Endothelial cell of hepatic sinusoid (primary cell): ENCODE measurements around the gene SV2B.

Experiments used
- in situ Hi-C: cut with HindIII; loops from 2 replicates; pipeline ENCODE4 v1.10.0; 2017; ENCODE audit warnings: low sequenced_read_pairs

Gene SV2B

DNA sequence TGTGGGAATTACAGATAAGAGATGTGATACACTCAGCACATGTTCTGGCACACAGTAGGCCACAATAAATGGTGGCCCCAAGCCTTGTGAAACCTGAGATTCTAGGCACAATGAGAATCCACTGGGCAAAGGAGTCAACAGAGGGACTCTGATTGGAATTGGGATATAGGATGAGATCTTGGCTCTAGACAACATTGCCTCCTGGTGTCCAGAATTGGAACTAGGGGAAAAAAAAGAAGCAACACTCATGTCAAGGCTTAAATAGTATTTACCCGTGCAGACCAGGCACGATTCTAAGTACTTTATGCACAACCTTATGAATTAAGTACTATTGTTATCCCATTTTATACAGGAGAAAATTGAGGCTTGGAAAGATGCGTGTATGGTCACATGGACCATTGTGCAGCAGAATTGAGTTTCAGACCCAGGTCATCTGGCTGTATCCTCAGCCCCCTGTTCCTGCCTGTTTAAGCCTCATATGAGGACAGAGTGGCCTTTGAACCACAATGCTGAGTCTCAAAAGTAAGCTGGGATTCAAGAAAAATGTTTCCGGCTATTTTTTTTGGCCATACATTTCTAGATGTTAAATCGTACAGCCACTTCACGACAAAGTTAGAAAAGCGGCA, 124.8 kb downstream of the SV2B start:
- in situ Hi-C loops, result no loop called here

DNA sequence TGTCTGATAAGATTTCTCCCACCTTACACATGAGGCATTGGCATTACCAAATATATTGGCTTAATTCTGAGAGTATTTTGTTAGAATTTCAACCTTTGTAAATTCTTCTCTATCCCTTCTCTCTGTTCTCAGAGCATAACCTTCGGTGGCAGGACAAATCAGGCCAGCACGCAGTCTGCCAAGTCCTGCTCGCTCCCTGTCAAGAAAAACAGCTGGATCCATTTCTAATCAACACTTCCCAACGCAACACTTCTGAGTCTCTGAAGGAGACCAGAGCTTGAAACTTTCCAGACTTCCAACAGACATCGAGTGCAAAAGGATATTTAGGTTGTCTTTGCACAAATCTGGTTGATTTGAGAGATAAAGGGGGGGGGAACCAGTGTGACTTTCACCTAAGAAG, 125.7 kb downstream of the SV2B start:
- in situ Hi-C loops, result no loop called here

DNA sequence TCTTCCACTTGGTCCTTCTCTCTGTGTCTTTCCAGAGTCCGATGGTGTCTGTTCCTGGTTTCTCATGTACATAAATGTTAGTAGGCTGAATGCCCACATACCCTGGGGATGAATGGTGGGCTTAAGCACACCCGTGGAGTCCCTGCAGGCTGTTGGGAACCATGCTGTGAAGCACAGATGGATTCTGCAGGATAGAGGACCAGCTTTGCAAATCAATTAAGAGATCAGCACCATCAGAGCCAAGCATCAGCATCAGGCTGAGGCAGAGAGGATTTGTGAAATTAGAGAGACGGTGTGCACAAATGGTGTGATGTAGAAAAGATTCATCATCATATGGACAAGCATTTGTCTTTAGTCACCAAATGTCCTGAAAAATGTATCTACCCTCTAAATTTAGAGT, 127.1 kb downstream of the SV2B start:
- in situ Hi-C loops, result no loop called here

DNA sequence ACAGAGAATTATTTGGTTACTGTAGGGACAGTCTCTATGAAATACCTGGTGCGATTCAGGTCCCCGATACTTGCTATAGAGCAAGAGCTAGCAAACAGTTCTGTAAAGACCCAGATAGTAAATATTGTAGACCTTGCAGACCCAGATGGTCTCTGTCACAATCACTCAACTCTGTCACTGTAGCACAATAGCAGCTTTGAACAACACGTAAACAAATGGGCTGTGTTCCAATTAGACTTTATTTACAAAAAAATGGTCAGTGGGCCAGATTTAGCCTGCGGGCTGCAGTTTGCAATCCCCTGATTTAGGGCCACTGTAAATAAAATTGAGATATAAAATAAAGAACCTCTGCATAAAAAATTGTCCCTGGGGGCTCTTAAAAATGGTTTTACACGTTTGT, 127.7 kb downstream of the SV2B start:
- in situ Hi-C loops, result no loop called here

DNA sequence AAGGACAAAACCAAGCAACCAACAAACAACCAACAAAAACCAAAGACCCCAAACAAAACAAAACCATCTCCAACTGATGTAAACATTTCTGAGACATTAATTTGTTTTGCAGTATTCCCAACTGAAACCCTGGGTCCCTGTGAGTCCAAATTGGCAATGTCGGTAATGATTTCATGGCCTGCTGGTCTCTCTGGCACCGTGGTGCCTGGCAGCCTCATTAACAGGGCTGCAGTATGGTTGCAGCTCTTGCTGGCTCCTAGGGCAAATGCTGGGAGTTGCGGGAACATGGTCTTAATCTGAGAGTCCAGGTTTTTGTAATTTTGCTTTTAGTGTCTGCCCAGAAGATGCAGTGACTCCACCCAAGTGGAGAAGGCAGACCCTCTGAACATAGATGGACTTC, 128.3 kb downstream of the SV2B start:
- in situ Hi-C loops, result no loop called here

DNA sequence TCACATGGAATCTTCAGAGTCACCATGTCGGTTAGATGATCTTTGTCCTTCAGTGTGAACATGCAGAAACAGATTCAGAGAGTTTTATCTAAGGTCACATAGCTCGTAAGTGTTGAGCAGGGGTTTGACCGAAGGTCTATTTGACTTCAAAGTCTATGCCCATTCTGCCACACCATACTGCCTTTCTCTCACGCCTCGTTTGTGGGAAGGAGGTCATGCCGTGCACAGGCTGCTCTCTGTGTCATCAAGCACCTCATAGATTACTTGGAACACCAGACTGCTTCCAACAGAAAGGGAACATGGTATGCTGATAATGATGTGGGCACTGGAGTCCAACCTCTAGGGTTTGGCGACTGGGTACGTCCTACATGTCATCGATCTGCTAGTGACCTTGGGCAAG, 128.8 kb downstream of the SV2B start:
- in situ Hi-C loops, result no loop called here

DNA sequence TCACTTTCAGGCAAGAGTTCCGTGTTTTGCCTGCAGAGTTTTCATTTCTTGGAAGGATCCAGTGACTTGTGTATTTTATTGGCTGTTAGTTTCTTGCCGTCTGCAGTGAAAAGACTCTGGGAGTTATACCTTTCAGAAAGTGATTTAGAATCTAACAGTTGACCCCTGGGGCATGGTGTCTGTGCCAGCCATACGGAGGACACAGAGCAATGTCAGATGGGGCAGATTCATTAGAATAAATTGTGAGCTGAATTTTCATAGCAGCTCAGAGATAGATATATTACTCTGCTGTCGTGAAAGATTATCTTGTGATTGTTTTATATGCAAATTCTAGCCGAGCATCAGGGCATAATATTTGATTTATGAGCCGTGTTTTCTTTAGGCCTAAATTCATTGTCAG, 131.6 kb downstream of the SV2B start:
- in situ Hi-C loops, result no loop called here

DNA sequence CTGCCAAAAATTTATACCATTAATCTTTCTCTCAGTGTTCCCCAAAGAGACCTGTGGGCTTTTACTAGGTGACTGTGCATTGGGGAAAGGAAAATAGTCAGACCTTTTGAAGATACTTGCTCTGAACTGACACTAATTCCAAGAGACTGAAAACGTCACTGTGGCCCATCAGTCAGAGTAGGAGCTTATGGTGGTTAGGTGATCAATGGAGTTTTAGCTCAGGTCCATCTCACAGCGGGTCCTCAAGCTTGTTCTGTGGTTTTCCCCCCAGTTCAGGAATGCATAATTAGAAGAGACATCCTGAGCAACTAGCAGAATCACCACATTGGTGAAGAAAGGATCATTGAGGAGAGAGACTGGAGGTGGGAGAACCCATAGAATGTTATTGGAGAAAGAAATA, 134.7 kb downstream of the SV2B start:
- in situ Hi-C loops, result loop anchor here (5.0 kb wide), 1 partner anchor 32 kb away; no protein-coding TSS in a partner anchor

DNA sequence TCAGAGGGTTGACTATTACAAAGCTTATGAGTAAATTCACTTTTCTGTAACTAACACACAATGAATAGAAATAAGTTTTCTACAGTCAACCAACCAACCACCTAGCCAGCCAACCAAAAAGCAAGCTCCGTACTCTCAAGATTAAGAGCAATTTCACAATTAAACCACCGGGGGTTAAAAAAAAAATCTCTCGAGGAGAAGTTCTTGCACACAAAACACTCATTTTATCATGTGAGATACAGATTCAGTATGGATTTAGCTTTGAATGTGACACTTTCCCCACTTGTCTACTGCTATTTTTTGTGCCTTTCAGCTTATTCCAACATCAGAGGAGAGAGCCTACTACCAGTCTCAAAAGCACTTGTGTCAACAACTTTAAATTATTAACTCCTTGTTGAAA, 135.3 kb downstream of the SV2B start:
- in situ Hi-C loops, result loop anchor here (5.0 kb wide), 1 partner anchor 33 kb away; no protein-coding TSS in a partner anchor

DNA sequence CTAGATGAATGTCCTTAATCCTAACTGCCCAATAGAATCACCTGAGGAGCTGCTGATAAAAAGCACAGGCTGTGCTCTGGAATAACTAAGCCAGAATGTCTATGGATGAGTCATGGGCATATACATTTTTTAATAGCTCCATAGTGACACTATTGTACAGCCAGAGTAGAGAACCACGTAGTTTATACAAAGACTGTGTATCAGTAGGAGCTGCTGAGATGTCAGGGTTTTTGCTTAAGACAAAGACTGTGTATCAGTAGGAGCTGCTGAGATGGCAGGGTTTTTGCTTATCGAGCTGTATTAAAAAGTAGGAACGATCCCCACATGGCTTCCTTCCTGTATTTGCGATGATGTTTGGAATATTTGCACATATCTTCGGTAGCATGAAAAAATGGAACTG, 137.4 kb downstream of the SV2B start:
- in situ Hi-C loops, result loop anchor here (5.0 kb wide), 1 partner anchor 35 kb away; no protein-coding TSS in a partner anchor

DNA sequence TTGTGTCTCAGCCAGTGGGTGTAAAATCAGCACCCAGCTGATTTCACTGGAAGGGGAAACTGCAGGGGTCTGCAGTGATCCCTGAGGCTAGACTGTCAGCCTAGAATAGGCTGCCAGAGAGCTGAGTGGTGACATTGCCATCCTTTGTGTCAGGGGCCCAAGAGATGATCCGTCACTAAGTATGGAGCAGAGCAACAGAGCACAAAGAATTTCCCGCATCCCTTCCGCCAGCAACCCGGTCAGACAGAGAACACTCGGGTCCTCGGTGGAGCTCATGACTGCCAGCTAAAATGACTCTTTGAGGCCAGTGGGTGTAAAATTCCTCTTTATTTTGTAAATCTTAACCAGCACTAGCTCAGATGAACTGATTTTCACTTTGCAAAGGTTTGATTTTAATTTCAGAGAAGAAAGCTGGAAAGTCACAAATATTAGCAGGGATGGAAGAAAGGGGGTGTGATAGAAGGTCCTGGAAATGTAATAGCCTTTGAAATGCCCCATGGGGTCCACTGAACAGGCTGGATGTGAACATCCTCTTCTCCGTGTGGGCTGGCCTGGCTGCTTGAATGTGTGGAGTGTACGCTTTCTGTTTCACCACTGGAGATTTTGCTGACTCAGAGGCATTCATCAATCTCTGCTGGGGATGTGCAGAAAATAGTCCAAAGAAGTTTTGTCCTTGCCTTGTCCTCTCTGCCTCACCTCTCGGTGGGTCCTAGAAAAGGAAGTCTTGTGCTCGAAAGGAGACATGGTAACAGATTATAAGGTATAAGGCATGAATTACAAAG, 138.8 kb downstream of the SV2B start:
- in situ Hi-C loops, result loop anchor here (5.0 kb wide), 1 partner anchor 37 kb away; no protein-coding TSS in a partner anchor

DNA sequence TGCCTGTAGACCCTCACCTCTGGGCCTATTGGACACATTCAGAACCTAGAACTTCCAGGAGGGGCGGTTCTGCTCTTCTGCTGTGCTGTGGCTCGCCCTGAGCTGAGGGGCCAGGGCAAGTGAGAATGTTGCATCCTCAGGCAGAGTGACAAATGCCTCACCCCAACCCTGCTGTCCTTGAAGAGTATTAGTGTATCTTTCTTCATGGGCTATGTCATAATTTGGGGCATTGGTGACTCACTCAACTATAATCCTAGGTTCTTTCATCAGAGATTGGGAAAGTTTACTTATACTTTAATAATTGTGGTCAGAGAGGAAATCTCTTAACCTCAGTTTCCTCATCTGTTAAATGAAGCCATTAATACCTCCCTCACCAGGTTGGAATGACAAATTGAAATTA, 143.8 kb downstream of the SV2B start:
- in situ Hi-C loops, result no loop called here

DNA sequence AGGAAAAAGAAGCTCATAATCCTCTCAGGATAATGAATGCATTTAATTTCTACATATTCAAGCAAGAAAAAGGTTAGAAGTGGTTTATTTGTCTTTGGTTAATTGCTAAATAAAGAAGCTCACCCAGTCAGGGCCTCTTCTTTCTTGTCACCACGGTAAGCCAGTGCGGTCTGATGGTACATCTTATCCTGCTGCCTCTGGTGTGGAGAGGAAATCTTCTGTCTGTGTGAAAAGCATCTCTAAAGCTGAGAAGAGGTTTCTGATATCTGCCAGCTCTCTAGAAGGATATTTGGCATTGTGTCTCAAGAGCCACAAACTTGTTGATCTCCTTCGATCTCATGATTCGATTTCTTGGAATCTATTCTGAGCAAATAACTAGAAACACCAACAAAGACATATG, 144.9 kb downstream of the SV2B start:
- in situ Hi-C loops, result no loop called here

DNA sequence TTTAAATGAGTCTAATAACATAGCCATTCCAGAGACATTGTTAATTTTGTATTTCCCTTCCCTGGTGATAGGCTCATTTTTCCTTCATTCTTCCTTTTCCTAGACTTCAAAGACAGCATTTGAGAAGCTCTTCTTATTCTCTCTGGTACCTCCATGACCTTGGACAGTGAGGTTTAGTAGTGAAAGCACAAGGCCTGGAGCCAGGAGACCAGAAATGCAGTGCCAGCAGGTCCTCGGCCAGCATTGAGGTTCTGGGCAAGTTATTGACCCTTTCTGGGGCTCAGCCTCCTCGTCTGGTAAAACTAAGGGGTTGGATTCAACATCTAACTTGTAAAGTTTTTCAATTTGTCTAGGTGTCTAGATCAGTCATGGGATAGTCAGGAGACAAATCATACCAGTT, 146.9 kb downstream of the SV2B start:
- in situ Hi-C loops, result no loop called here

DNA sequence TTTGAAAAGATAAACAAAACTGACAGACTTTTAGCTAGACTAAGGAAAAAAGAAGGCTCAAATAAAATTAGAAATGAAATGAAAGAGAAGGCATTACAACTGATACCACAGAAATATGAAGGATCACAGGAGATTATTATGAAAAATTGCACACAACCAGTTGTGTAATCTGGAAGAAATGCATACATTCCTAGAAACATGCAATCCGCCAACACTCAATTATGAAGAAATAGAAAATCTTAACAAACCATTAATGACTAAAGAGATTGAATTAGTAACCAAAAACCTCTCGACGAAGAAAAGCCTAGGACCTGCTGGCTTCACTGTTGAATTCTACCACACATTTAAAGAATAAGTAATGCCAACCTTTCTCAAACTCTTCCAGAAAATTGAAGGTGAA, 149.5 kb downstream of the SV2B start:
- in situ Hi-C loops, result no loop called here

DNA sequence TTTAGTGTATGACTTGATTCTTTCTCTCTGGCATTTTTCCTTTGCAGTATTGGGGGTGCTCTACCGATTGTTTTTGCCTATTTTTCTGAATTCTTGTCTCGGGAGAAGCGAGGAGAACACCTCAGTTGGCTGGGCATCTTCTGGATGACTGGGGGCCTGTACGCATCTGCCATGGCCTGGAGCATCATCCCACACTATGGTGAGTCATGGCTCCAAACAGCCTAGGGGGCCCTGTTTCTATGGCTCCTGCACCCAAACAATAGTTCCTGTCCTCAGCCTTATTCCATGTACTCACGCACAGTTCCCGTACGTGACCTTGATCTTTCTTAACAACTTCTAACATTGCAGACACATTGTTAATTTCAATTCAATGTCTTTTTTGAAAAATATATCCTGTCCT, 152.3 kb downstream of the SV2B start:
- in situ Hi-C loops, result loop anchor here (25.0 kb wide), 1 partner anchor 290 kb away; the partner anchor contains the start of gene RCCD1

DNA sequence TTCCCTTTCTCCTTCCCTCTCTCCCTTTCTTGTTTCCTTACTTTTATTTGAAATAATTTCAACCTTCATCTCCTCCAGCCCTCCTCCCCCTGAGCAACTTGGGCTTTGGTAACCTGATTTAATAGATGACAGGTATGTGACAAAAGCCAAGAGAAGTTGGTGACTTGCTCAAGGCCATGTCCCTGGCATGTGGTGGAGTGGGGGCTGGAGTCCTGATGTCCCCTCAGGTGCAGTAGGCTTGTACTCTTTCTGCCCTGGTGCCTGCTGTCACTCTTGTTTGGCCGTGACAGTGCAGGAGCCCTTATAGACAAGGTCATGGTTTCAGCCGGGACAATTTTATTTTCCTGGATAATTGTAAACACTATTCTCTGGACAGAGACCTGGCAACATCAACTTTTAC, 152.7 kb downstream of the SV2B start:
- in situ Hi-C loops, result loop anchor here (25.0 kb wide), 1 partner anchor 290 kb away; the partner anchor contains the start of gene RCCD1

DNA sequence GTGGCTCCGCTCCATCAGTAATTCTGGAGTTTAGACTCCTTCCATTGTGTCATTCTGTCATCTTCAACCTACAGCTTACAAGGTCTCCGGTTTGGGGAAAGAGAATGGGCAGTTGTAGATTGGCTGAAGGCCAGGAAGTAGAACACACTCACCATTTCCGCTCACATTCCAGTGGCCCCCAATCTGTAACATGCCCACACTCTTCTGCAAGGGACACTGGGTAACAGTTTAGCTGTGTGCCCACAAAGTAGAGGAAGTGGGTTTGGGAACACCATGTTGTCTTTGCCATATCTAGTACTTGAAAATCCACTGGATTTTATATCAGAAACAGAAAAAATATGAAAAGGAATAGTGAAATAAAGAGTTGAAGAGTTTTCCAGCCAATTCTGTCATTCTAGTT, 153.5 kb downstream of the SV2B start:
- in situ Hi-C loops, result loop anchor here (25.0 kb wide), 1 partner anchor 291 kb away; the partner anchor contains the start of gene RCCD1

DNA sequence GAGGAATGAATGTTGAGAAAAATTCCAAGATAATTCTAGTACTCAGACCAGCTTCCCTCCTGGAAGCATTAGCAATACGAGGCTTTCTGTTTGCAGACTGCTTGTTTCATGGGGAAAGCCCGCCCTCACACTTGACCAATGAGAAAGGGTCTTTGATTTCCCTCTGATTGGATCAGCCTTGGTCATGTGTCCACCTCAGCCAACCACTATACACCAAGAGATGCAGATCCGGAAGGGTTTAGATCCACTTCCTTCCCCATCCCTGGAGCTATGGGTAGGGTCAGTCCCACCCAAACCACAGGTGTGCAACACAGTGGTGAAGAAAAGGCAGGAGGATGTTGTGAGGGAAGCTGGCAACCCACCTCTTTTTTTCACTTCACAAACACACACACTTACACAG, 154.7 kb downstream of the SV2B start:
- in situ Hi-C loops, result loop anchor here (25.0 kb wide), 1 partner anchor 292 kb away; the partner anchor contains the start of gene RCCD1

DNA sequence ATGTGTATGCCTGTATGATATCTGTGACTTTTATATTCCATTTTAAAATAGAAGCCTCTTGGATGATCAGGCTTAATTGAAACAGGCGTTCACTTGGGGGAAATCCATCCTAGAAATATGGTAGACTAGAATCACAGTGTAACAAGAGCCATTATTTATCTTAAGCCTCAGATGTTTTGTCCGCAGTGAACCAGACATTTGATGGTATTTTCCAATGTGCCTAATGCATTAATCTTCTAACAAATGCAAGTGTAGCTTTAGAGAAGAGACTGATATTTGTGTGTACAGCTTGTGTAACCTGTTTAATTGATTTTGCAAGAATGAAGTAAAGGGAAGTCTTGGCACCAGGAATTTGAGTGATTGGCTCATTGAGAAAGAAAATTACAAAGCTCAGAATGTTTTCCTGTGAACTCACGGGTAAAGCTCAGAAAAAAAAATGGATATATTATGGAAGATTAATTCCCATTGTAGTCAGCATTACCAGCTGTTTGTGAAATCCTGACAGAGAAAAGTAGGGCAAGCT, 155.7 kb downstream of the SV2B start:
- in situ Hi-C loops, result loop anchor here (25.0 kb wide), 1 partner anchor 293 kb away; the partner anchor contains the start of gene RCCD1

DNA sequence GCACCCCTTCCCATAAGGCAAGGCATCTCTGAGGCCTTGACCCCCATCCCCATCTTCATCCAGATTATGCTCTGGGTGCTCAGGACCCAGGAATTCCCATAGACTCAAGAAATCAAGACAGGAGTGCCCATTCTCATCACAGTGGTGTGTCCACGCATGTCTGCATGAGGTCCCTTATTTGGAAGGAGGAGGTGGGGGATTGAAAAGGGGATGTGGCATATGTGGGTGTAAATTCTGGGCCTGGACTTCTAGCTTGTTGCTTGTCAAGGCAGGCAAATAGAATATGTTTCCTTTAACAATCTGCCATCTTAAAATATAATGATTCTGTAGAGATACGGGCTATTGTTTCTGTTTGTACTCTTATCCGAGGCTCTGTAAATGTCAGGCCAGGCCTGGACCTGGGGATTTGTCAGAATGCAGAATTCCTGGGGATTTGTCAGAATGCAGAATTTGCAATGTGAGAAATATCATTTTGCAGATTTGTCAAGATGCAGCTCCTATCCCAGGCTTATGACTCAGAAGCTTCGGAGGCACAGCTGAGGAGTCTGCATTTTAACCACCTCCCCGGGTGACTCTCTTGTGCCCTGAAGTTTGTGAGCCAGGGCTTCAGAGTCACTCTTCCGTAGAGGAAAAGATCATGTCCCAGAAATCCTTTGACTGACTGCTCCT, 157.8 kb downstream of the SV2B start:
- in situ Hi-C loops, result loop anchor here (25.0 kb wide), 1 partner anchor 296 kb away; the partner anchor contains the start of gene RCCD1
